K562 (cell line): ENCODE measurements around the gene CTIF. TPM values are rescaled to one million over a fixed set of nuclear protein-coding genes. Genes with fewer than 3 reads are reported as not detected.

Source experiments
- CBFB ChIP-seq: sonication (generic); formaldehyde crosslinking; IDR thresholded peaks from 2 replicates; pipeline ENCODE4 v1.4.0; 2020; ENCODE audit warnings: mild to moderate bottlenecking, missing genetic modification reagents
- COPS2 ChIP-seq: fragments of 450-650 bp; conservative IDR thresholded peaks from 2 replicates; pipeline ENCODE4 v1.6.1; 2016; ENCODE audit warnings: mild to moderate bottlenecking, moderate library complexity
- CREB3 ChIP-seq: fragments of 450-650 bp; conservative IDR thresholded peaks from 2 replicates; pipeline ENCODE4 v1.6.1; 2016; ENCODE audit warnings: missing genetic modification characterization, low read depth, mild to moderate bottlenecking, missing compliant biosample characterization, moderate library complexity
- GTF3C2 ChIP-seq: IDR thresholded peaks from 3 replicates; pipeline ENCODE4 v1.6.1; 2011; ENCODE audit warnings: borderline replicate concordance, mild to moderate bottlenecking, moderate library complexity; ENCODE audit not compliant: insufficient read length; ENCODE audit errors: extremely low read depth
- IRF1 ChIP-seq: sonication (generic); formaldehyde crosslinking; IDR thresholded peaks from 2 replicates; pipeline ENCODE4 v1.8.0; 2022; ENCODE audit warnings: missing genetic modification reagents, mild to moderate bottlenecking, borderline replicate concordance
- KAT8 ChIP-seq: fragments of 450-650 bp; IDR thresholded peaks from 2 replicates; pipeline ENCODE4 v1.6.1; 2016; ENCODE audit warnings: low read depth, mild to moderate bottlenecking
- NFE2 ChIP-seq: IDR thresholded peaks from 2 replicates; pipeline ENCODE4 v1.6.1; 2014; ENCODE audit warnings: antibody characterized with exemption, low read depth
- PHF21A ChIP-seq: fragments of 450-650 bp; IDR thresholded peaks from 2 replicates; pipeline ENCODE4 v1.6.1; 2017; ENCODE audit warnings: low read depth, borderline replicate concordance
- RBBP5 ChIP-seq: fragments of 200-600 bp; sonication (generic); IDR thresholded peaks from 2 replicates; pipeline ENCODE4 v1.6.1; 2012; ENCODE audit warnings: borderline replicate concordance, mild to moderate bottlenecking, low read length, control low read depth, inconsistent platforms; ENCODE audit not compliant: insufficient read depth, poor library complexity, severe bottlenecking
- RERE ChIP-seq: sonication (generic); formaldehyde crosslinking; IDR thresholded peaks from 2 replicates; pipeline ENCODE4 v1.8.0; 2023; ENCODE audit warnings: missing genetic modification reagents, mild to moderate bottlenecking, borderline replicate concordance
- SRSF3 ChIP-seq: fragments of 200-400 bp; formaldehyde crosslinking; IDR thresholded peaks from 2 replicates; pipeline ENCODE4 v1.6.1; 2016; ENCODE audit warnings: mild to moderate bottlenecking, low read length, moderate library complexity; ENCODE audit not compliant: insufficient read depth
- TEAD4 ChIP-seq, 2 experiments: sonication (generic) in 1 of 2; formaldehyde crosslinking in 1 of 2; IDR thresholded peaks; 2 replicates each; pipeline versions ENCODE4 v1.6.1 to v1.8.0; 2012 to 2022; ENCODE audit warnings: borderline replicate concordance in 1 of 2, inconsistent platforms in 1 of 2, low read length in 1 of 2, mild to moderate bottlenecking in 1 of 2, missing genetic modification reagents in 1 of 2
- ZEB2 ChIP-seq: fragments of 450-650 bp; IDR thresholded peaks from 2 replicates; pipeline ENCODE4 v1.6.1; 2016
- ZKSCAN3 ChIP-seq: fragments of 250-450 bp; sonication (Bioruptor Pico); IDR thresholded peaks from 2 replicates; pipeline ENCODE4 v1.4.0; 2020
- ZNF143 ChIP-seq: sonication (generic); formaldehyde crosslinking; IDR thresholded peaks from 2 replicates; pipeline ENCODE4 v1.9.0; 2022; ENCODE audit warnings: mild to moderate bottlenecking, missing genetic modification reagents
- polyA plus RNA-seq, 8 experiments: library from polyadenylated mRNA; depleted of rRNA in 4 of 8; stranded (reverse) in 5 of 8; unstranded in 3 of 8; fragments of >200 nt; fragmentation: Nextera tagmentation in 2 of 8; fragmentation: Illumina TruSeq in 1 of 8; extraction: Ambion mirVana in 2 of 8; extraction: Trizol in 1 of 8; gene quantifications; 2 replicates each; pipeline versions ENCODE4 v1.2.1 to v1.2.3, GENCODE V29; 2011 to 2014; ENCODE audit warnings: inconsistent platforms in 1 of 8, missing spikeins in 1 of 8
- total RNA-seq, 7 experiments: library from RNA; depleted of rRNA in 6 of 7; stranded (reverse); fragments of >200 nt in 6 of 7; fragmentation: Illumina TruSeq in 2 of 7; extraction: Trizol in 2 of 7; gene quantifications; 2 replicates each; pipeline versions ENCODE4 v1.2.1 to v1.2.3, GENCODE V29; 2011 to 2021; ENCODE audit warnings: low replicate concordance in 1 of 7

The CTIF gene
- total and polyA plus RNA-seq, 9 of the 15 experiments (the other 6 are each of a cell fraction or from before 2014, with no cell fraction given): 0.17 to 11.5 (median 2.2) TPM

GRCh38 chr18:48566589-48566988 is 27.8 kb downstream of the CTIF start (continued):
- TF ChIP-seq RERE (no peak), CBFB (CRISPR knock-in tag) (no peak), PHF21A (no peak), ZNF143 (no peak), IRF1 (CRISPR knock-in tag) (no peak), COPS2 (no peak), KAT8 (no peak), ZKSCAN3 (CRISPR knock-in tag) (no peak), TEAD4 (IDR thresholded peaks at IDR 0.05; ENCODE audit: low read length) (no peak), TEAD4 (CRISPR knock-in tag; IDR thresholded peaks at IDR 0.05; ENCODE audit: borderline replicate concordance) (no peak), RBBP5 (no peak), SRSF3 (no peak), GTF3C2 (no peak), CREB3 (tag) (peak; percentile 97), NFE2 (peak; percentile 95), ZEB2 (no peak)
